PC-9 (cell line): ENCODE data around the gene BRI3. TPM values are rescaled to one million over a fixed set of nuclear protein-coding genes. Genes with fewer than 3 reads are reported as not detected.

Source experiments
- BruUV-seq: library from RNA; stranded (reverse); fragments of 400-500 nt; replicated peaks from 2 replicates; lab custom pipeline; 2021; lab: Mats Ljungman, UMichigan
- CTCF ChIA-PET: fragments of 300-600 bp; sonication (Branson Sonifier 250); formaldehyde crosslinking; loops from one replicate; lab custom pipeline; 2022; ENCODE audit warnings: antibody characterized with exemption; lab: Charles Lee
- POLR2A ChIA-PET: fragments of 300-600 bp; sonication (Branson Sonifier 250); formaldehyde crosslinking; loops from one replicate; lab custom pipeline; 2022; ENCODE audit warnings: antibody characterized with exemption; ENCODE audit not compliant: unreplicated experiment; lab: Charles Lee
- DNase-seq, 2 experiments: peaks; one replicate each; pipeline versions ENCODE4 v3.0.0 to v3.0.0-alpha.2; 2015 to 2022; ENCODE audit warnings: mixed read lengths in 1 of 2
- H2AFZ ChIP-seq: fragments of 200-600 bp; sonication (generic); 2 replicates; pipeline ENCODE4 v1.8.1; 2017; ENCODE audit warnings: antibody characterized with exemption
- H3F3A ChIP-seq: fragments of 200-600 bp; sonication (generic); 2 replicates; pipeline ENCODE4 v1.8.1; 2017; ENCODE audit warnings: antibody characterized with exemption, mild to moderate bottlenecking, low read depth; ENCODE audit not compliant: insufficient read depth
- H3K27ac ChIP-seq: fragments of 200-600 bp; sonication (generic); 2 replicates; pipeline ENCODE4 v1.6.1; 2016; ENCODE audit warnings: mixed run types
- H3K27me3 ChIP-seq: fragments of 200-600 bp; sonication (generic); 2 replicates; pipeline ENCODE4 v1.6.1; 2016; ENCODE audit warnings: low read depth, mixed run types; ENCODE audit not compliant: insufficient read depth
- H3K36me3 ChIP-seq: fragments of 200-600 bp; sonication (generic); 2 replicates; pipeline ENCODE4 v1.6.1; 2016; ENCODE audit warnings: low read depth, mixed run types
- H3K4me1 ChIP-seq: fragments of 200-600 bp; sonication (generic); replicated peaks from 2 replicates; pipeline ENCODE4 v1.6.1; 2016; ENCODE audit warnings: mixed run types; ENCODE audit not compliant: insufficient read depth
- H3K4me2 ChIP-seq: fragments of 200-600 bp; sonication (generic); 2 replicates; pipeline ENCODE4 v1.6.1; 2017; ENCODE audit warnings: mixed run types
- H3K4me3 ChIP-seq: fragments of 200-600 bp; sonication (generic); 2 replicates; pipeline ENCODE4 v1.6.1; 2016; ENCODE audit warnings: mixed run types
- H3K79me2 ChIP-seq: fragments of 200-600 bp; sonication (generic); 2 replicates; pipeline ENCODE4 v1.6.1; 2017; ENCODE audit warnings: low read depth, mixed run types
- H3K9me2 ChIP-seq: fragments of 200-600 bp; sonication (generic); 2 replicates; pipeline ENCODE4 v1.8.1; 2017; ENCODE audit warnings: mild to moderate bottlenecking; ENCODE audit not compliant: insufficient read depth
- H3K9me3 ChIP-seq: fragments of 200-600 bp; sonication (generic); 2 replicates; pipeline ENCODE4 v1.8.1; 2016; ENCODE audit warnings: low read depth; ENCODE audit not compliant: insufficient read depth
- H4K20me1 ChIP-seq: fragments of 200-600 bp; sonication (generic); 2 replicates; pipeline ENCODE4 v1.8.1; 2017; ENCODE audit not compliant: insufficient read depth
- EZH2 ChIP-seq: fragments of 200-600 bp; sonication (generic); IDR thresholded peaks from 2 replicates; pipeline ENCODE4 v1.8.0; 2017; ENCODE audit warnings: antibody characterized with exemption, low read depth
- intact Hi-C: fragments of 100-400 bp; cut with micrococcal nuclease; formaldehyde crosslinking; loops from one replicate; pipeline ENCODE4 v1.10.0; 2022; ENCODE audit not compliant: unreplicated experiment
- total RNA-seq: library from RNA; stranded (reverse); gene quantifications from 2 replicates; pipeline ENCODE4 v1.2.3, GENCODE V29; 2021
- TF ChIP-seq, protein P1 (sequence below): fragments of 200-600 bp; sonication (generic); conservative IDR thresholded peaks from 2 replicates; pipeline ENCODE4 v1.6.1; 2017; ENCODE audit warnings: mixed run types, antibody characterized with exemption, mild to moderate bottlenecking, moderate library complexity

Gene BRI3
- total RNA-seq, 1 experiment from 2014 or later = 255 TPM

- Histone ChIP-seq H2AFZ (no peak overlapping the region), H3K27me3 (no peaks in the 10 kb centered on the region), H3K79me2 (peaks cover 72% of the 10 kb centered on the region), H3K27ac (no peak overlapping the region), H3K4me1 (no peaks in the 10 kb centered on the region), H3K36me3 (no peaks in the 10 kb centered on the region; the same call in 1 of the 2 replicates), H3F3A (no peaks in the 10 kb centered on the region; the same call in 1 of the 2 replicates), H3K9me2 (no peaks in the 10 kb centered on the region), H4K20me1 (peaks cover 41% of the 10 kb centered on the region), H3K9me3 (no peaks in the 10 kb centered on the region), H3K4me3 (no peak overlapping the region), H3K4me2 (no peak overlapping the region)
- intact Hi-C loops = no loop called here
- DNase-seq = no peak
- ChIA-PET CTCF (no interaction called here), POLR2A (interaction anchor here (0.6 kb wide), 1 partner anchor 38 kb away, joined by 10 read pairs; no protein-coding TSS in a partner anchor)
- TF ChIP-seq, protein P1, sequence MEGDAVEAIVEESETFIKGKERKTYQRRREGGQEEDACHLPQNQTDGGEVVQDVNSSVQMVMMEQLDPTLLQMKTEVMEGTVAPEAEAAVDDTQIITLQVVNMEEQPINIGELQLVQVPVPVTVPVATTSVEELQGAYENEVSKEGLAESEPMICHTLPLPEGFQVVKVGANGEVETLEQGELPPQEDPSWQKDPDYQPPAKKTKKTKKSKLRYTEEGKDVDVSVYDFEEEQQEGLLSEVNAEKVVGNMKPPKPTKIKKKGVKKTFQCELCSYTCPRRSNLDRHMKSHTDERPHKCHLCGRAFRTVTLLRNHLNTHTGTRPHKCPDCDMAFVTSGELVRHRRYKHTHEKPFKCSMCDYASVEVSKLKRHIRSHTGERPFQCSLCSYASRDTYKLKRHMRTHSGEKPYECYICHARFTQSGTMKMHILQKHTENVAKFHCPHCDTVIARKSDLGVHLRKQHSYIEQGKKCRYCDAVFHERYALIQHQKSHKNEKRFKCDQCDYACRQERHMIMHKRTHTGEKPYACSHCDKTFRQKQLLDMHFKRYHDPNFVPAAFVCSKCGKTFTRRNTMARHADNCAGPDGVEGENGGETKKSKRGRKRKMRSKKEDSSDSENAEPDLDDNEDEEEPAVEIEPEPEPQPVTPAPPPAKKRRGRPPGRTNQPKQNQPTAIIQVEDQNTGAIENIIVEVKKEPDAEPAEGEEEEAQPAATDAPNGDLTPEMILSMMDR = 0 out of 2 replicates have a peak, but pooled peaks have one; percentile 13
- TF ChIP-seq EZH2 = no peak
- no TSS peak for BruUV-seq
These were observed 41.1 kb downstream of the BRI3 start for GRCh38 chr7:98322331-98323270.

- Histone ChIP-seq H3K9me3 (no peaks in the 10 kb centered on the region), H3K27me3 (no peaks in the 10 kb centered on the region), H3K9me2 (no peaks in the 10 kb centered on the region), H4K20me1 (peaks cover 42% of the 10 kb centered on the region), H3F3A (peaks cover 8% of the 10 kb centered on the region; the same call in 1 of the 2 replicates), H2AFZ (no peak overlapping the region), H3K36me3 (peaks cover 2% of the 10 kb centered on the region; the same call in 1 of the 2 replicates), H3K79me2 (peaks cover 80% of the 10 kb centered on the region), H3K4me3 (no peak overlapping the region), H3K4me1 (no peaks in the 10 kb centered on the region), H3K4me2 (no peak overlapping the region), H3K27ac (no peak overlapping the region)
- DNase-seq = no peak
- ChIA-PET CTCF (no interaction called here), POLR2A (no interaction called here)
- TF ChIP-seq EZH2 = no peak
- TF ChIP-seq, protein P1 = no peak
- intact Hi-C loops = no loop called here
- no TSS peak for BruUV-seq
These were observed 42.3 kb downstream of the BRI3 start for GRCh38 chr7:98323597-98324322.

GRCh38 chr7:98324782-98325181 is 43.3 kb downstream of the BRI3 start:
- Histone ChIP-seq H3K79me2 (peaks cover 90% of the 10 kb centered on the region), H3K9me3 (no peaks in the 10 kb centered on the region), H4K20me1 (peaks cover 50% of the 10 kb centered on the region), H3K4me2 (no peak overlapping the region), H2AFZ (no peak overlapping the region), H3F3A (peaks cover 8% of the 10 kb centered on the region; the same call in 1 of the 2 replicates), H3K27ac (no peak overlapping the region), H3K4me1 (no peaks in the 10 kb centered on the region), H3K36me3 (peaks cover 6% of the 10 kb centered on the region; the same call in 1 of the 2 replicates), H3K9me2 (no peaks in the 10 kb centered on the region), H3K27me3 (no peaks in the 10 kb centered on the region), H3K4me3 (no peak overlapping the region)
- intact Hi-C loops = no loop called here
- ChIA-PET CTCF (no interaction called here), POLR2A (no interaction called here)
- no peak for DNase-seq
- TF ChIP-seq, protein P1 = no peak
- no TSS peak for BruUV-seq
